NCI-H82 treated with DMSO at 0.1 percent for 48 hours (cell line): Measurements from ENCODE around the gene KIAA0825.
"Not testable (repeated sequence)": the region's sequence is repeated elsewhere in the genome, so short reads cannot be mapped to it uniquely, and the experiment has no call there.

Source experiments
- DNase-seq: peaks from one replicate; lab custom pipeline; 2025; ENCODE audit not compliant: unreplicated experiment; lab: John Stamatoyannopoulos, UW

Gene KIAA0825

GRCh38 chr5:94116317-94116716 lies 502.1 kb downstream of the KIAA0825 start:
- not testable (repeated sequence) for DNase-seq

- no peak for DNase-seq
Observed at GRCh38 chr5:94113087-94113486, 505.3 kb downstream of the KIAA0825 start.

- DNase-seq: peak; percentile 81
Observed at GRCh38 chr5:94111209-94112004, 507.0 kb downstream of the KIAA0825 start.

GRCh38 chr5:94103514-94104245 lies 514.7 kb downstream of the KIAA0825 start:
- DNase-seq: no peak
